ENCODE results near the gene CCDC47. TPM values are rescaled to one million over a fixed set of nuclear protein-coding genes. Genes with fewer than 3 reads are reported as not detected.

CCDC47 gene
- total and polyA plus RNA-seq, 2 of the 4 experiments (the other 2 are of a cell fraction) = 45.7 to 62.0 TPM

DNA sequence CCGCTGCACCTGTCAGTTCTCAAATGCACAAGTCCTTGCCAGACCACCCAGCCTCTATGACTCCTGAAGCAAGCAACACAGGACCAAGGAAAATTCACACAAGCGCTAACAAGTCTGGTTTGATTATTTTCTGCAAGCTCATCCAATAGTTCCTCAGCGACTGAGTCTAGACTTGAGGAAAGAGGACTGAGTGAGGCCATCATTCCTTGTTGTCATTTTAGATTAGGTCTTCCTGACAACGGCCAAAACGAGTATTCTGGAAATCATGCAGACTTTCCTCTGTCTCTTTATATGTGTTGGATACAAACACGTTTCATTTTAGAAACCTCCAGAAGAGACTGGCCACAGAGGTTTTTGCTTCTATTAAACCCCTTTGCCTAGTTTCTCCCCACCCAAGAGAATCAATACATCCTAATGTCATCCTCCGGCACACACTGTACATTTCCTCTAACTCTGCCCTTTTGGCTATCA is 561 bp downstream of the CCDC47 start:
- H3K4me1 ChIP-seq (ENCODE audit: control insufficient read depth, insufficient read depth, low read length) = 0 out of 2 replicates have a peak, but pooled peaks cover 2% of the 10 kb centered on the region
- peak overlapping the region; percentile 16; the same call in 1 of the 2 replicates for H4K91ac ChIP-seq (ENCODE audit: insufficient read depth, low read depth, low read length)
- POLR2A ChIA-PET (ENCODE audit: unreplicated experiment) = interaction anchor here (1.5 kb wide), 1 partner anchor 10 kb away, joined by 3 read pairs; no protein-coding TSS in a partner anchor
- in situ Hi-C loops (cut with MboI; ENCODE audit: low sequenced_read_pairs) = no loop called here
- peak overlapping the region; percentile 100 for H2AK9ac ChIP-seq (replicated peaks; ENCODE audit: low read depth, low read length, poor library complexity)
- H4K5ac ChIP-seq (ENCODE audit: low read depth, low read length) = peak overlapping the region; percentile 10; the same call in 1 of the 2 replicates
- peaks cover 0 to 36% of the 10 kb centered on the region in 2 experiments; a peak in 2 of 4 replicates for H3K79me1 ChIP-seq (ENCODE audit: low read depth in 1 of 2, low read length in 2 of 2)
- H2BK15ac ChIP-seq (ENCODE audit: low read depth, low read length) = no peak overlapping the region
- peak; percentile 31 for DNase-seq
- peak overlapping the region; percentile 98 for H3K4me2 ChIP-seq (ENCODE audit: low read depth, low read length)
- H2BK120ac ChIP-seq (ENCODE audit: low read depth, low read length) = no peak overlapping the region
- H4K8ac ChIP-seq (ENCODE audit: low read depth in 2 of 2, low read length in 2 of 2) = peak overlapping the region; percentile 13 to 81; a peak in 2 of 4 replicates
- peak overlapping the region; percentile 6; the same call in 1 of the 2 replicates for H3K18ac ChIP-seq (ENCODE audit: low read depth, low read length)
- peaks cover 5% of the 10 kb centered on the region for H3K36me3 ChIP-seq (ENCODE audit: control insufficient read depth, insufficient read depth, low read length)
- intact Hi-C loops (cut with micrococcal nuclease) = no loop called here
- WGBS, 2 experiments (ENCODE audit: extremely low coverage in 2 of 2, insufficient read length in 1 of 2) = 20% methylated on average over 2 of the region's 7 CpGs; no CpG with 5 or more reads in 1 of the 2 experiments
- dilution Hi-C loops (cut with HindIII; ENCODE audit: low sequenced_read_pairs, unreplicated experiment) = no loop called here
- peak overlapping the region; percentile 68 for H3K4ac ChIP-seq (ENCODE audit: low read depth, low read length)
- H3K14ac ChIP-seq (replicated peaks; ENCODE audit: low read depth, low read length) = peak overlapping the region; percentile 86
- peak overlapping the region; percentile 91 for H2BK5ac ChIP-seq (ENCODE audit: low read depth, low read length, poor library complexity, severe bottlenecking)
- peak overlapping the region; percentile 84 for H3K27ac ChIP-seq (ENCODE audit: insufficient read depth, low read length)
- no peak overlapping the region for H2BK20ac ChIP-seq (ENCODE audit: low read depth, low read length)
- no peaks in the 10 kb centered on the region for H3K9me3 ChIP-seq (ENCODE audit: control insufficient read depth, insufficient read depth, low read length)
- peaks cover 2% of the 10 kb centered on the region for H3K9me1 ChIP-seq (ENCODE audit: insufficient read depth, low read length)
- BruUV-seq (replicated peaks) = TSS peak; percentile 13
- H4K20me1 ChIP-seq (ENCODE audit: insufficient read depth, low read length) = peaks cover 62% of the 10 kb centered on the region
- peak overlapping the region; percentile 69 for H2AK5ac ChIP-seq (ENCODE audit: low read depth, low read length)
- no peaks in the 10 kb centered on the region for H3K27me3 ChIP-seq (ENCODE audit: control insufficient read depth, insufficient read depth, low read length)
- CTCF ChIA-PET = interaction anchor here (1.1 kb wide), 1 partner anchor 10 kb away, joined by 4 read pairs; no protein-coding TSS in a partner anchor
- peak overlapping the region; percentile 75 for H3K4me3 ChIP-seq (ENCODE audit: insufficient read depth, low read depth, low read length)
- peak overlapping the region; percentile 43 for H3K23ac ChIP-seq (ENCODE audit: low read depth, low read length)
- 0 out of 2 replicates have a peak, but pooled peaks have one; percentile 2 for TF ChIP-seq BHLHE40 (IDR thresholded peaks at IDR 0.05; ENCODE audit: low read depth, low read length)
- no peak for TF ChIP-seq CEBPB (IDR thresholded peaks at IDR 0.05; ENCODE audit: low read depth, low read length)
- no peak for ATAC-seq (ENCODE audit: low read depth)
- peak overlapping the region; percentile 83 for H3K9ac ChIP-seq (ENCODE audit: low read depth, low read length)
- peak overlapping the region; percentile 58 for H3K56ac ChIP-seq (ENCODE audit: extremely low read depth, insufficient read depth, low read length)
- peak overlapping the region; percentile 96 for H2AFZ ChIP-seq (replicated peaks; ENCODE audit: low read length, poor library complexity)
